PFSK-1 (cell line): ENCODE data around the gene STK10.

Source experiments
- FOXP2 ChIP-seq: optimal IDR thresholded peaks from 2 replicates; pipeline ENCODE3; 2011; ENCODE audit warnings: borderline replicate concordance, control low read depth, inconsistent platforms; ENCODE audit not compliant: insufficient read depth; ENCODE audit errors: extremely low read length, extremely low read depth
- POLR2AphosphoS5 ChIP-seq: IDR thresholded peaks from 2 replicates; pipeline ENCODE4 v1.6.1; 2012; ENCODE audit warnings: low read depth, mild to moderate bottlenecking, control low read depth, low read length, moderate library complexity
- SIN3A ChIP-seq: IDR thresholded peaks from 2 replicates; pipeline ENCODE4 v1.6.1; 2012; ENCODE audit warnings: mild to moderate bottlenecking, low read length, moderate library complexity, borderline replicate concordance; ENCODE audit not compliant: insufficient read depth
- TAF1 ChIP-seq: IDR thresholded peaks from 2 replicates; pipeline ENCODE4 v1.6.1; 2012; ENCODE audit warnings: low read length, control low read depth, borderline replicate concordance; ENCODE audit not compliant: insufficient read depth
- TF ChIP-seq, protein P1 (sequence below), 2 experiments: IDR thresholded peaks; 2 replicates each; pipeline versions ENCODE4 v1.6.1 to v1.8.0; 2011 to 2012; ENCODE audit warnings: low read depth in 2 of 2, low read length in 2 of 2, control low read depth in 1 of 2, inconsistent platforms in 1 of 2, mild to moderate bottlenecking in 1 of 2, moderate library complexity in 1 of 2; ENCODE audit not compliant: insufficient read depth in 1 of 2

STK10 gene

DNA sequence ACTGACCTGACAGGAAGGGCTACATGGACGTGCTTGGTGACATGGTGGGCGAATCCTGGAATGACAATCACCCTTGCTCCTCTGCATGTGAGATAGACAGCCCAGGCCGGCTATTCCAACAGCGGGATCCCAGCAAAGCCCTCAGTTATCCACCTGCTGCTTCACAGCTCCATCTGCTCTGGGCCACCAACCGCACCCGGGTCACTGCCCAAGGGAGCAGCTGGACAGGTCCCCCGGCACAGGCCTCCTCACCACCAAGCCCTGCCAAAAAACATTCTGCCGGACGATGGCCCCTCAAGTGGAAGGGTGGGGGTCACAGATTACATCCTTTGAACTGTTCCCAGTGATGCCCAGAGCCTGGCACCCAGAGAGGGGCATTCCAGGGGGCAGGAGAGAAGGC, 39.6 kb downstream of the STK10 start:
- TF ChIP-seq TAF1, result no peak
- TF ChIP-seq SIN3A, result no peak
- TF ChIP-seq FOXP2, result no peak
- TF ChIP-seq, protein P1, sequence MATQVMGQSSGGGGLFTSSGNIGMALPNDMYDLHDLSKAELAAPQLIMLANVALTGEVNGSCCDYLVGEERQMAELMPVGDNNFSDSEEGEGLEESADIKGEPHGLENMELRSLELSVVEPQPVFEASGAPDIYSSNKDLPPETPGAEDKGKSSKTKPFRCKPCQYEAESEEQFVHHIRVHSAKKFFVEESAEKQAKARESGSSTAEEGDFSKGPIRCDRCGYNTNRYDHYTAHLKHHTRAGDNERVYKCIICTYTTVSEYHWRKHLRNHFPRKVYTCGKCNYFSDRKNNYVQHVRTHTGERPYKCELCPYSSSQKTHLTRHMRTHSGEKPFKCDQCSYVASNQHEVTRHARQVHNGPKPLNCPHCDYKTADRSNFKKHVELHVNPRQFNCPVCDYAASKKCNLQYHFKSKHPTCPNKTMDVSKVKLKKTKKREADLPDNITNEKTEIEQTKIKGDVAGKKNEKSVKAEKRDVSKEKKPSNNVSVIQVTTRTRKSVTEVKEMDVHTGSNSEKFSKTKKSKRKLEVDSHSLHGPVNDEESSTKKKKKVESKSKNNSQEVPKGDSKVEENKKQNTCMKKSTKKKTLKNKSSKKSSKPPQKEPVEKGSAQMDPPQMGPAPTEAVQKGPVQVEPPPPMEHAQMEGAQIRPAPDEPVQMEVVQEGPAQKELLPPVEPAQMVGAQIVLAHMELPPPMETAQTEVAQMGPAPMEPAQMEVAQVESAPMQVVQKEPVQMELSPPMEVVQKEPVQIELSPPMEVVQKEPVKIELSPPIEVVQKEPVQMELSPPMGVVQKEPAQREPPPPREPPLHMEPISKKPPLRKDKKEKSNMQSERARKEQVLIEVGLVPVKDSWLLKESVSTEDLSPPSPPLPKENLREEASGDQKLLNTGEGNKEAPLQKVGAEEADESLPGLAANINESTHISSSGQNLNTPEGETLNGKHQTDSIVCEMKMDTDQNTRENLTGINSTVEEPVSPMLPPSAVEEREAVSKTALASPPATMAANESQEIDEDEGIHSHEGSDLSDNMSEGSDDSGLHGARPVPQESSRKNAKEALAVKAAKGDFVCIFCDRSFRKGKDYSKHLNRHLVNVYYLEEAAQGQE (IDR thresholded peaks at IDR 0.05; ENCODE audit: insufficient read depth in 1 of 2, low read depth in 2 of 2, low read length in 2 of 2), result no peak
- TF ChIP-seq POLR2AphosphoS5, result no peak

DNA sequence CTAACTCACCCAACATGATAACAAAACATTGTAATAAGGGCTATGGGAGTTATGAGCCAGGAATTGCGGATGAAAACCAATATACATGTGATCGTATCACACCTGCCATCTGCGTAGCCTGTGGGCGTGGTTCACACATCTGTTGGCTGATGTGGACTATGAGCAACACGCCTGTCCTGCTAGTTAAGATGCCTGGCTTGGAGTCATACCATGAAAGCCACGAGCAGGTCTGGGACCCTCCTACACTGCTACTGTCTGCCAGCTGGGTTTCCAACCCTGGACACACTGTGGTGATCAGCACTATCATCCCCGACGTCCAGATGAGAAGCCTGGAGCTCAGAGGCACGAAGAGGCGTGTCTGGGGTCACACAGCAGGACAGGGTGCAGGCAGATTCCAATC, 40.2 kb downstream of the STK10 start:
- TF ChIP-seq SIN3A (no peak), TAF1 (no peak), FOXP2 (no peak), POLR2AphosphoS5 (no peak)
- TF ChIP-seq, protein P1 (IDR thresholded peaks at IDR 0.05; ENCODE audit: insufficient read depth in 1 of 2, low read depth in 2 of 2, low read length in 2 of 2), result no peak

DNA sequence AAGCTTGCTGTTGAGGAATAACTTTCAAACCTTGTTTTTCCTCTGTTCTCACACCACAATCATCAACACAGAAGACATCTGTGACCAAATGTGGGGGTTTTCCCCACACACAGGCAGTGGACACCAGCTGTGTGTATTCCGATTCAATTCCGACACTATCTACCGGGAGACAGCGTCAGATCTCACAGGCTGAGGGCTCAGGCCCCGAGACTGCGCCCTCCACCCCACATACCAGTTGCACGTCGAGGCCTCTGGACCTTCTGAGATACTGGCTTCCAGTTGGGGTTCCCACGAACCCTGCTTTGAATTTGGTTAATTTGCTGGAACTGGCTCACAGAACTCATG, 41.3 kb downstream of the STK10 start:
- TF ChIP-seq TAF1 (no peak), FOXP2 (no peak)

DNA sequence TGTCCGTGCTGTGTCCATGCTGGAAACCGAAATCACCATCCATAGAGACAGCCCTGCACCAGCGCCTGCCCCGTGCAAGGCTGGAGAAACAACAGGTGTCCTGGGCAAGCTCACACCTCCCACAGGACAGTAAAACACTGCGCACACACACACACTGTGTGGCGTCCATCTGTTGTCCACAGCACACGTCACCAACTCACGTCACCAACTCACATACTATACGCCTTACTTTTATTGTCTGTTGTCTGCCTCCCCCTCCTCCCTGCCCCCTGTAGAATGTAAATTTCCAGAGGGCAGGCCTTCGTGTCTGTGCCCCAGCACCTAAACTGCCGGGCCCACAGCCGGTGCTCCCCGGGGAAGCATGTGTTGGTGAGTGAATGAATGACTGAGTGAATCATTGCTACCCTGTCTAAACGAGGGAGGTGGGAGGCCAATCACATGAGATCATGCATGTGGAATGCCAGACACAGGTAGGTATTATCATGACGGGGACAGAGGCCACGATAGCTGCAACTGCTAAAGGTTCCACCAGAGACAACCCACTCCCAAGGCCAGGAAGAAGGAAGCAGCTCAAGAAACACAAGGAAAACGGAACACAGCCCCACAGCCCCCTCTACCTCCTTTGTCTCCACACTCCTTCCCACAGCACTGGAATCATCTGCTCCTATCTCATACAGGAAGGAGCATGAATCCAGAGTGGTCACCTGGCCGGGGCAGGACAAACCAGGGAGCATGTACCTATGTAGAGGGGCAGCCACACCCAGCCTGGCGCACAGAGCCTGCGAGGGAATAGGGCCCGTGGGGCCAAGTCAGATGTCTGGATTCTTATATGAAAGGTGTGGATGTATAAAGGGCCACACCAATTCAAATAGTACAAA, 41.9 kb downstream of the STK10 start:
- no peak for TF ChIP-seq POLR2AphosphoS5
- no peak for TF ChIP-seq SIN3A
- TF ChIP-seq FOXP2, result no peak
- no peak for TF ChIP-seq TAF1

DNA sequence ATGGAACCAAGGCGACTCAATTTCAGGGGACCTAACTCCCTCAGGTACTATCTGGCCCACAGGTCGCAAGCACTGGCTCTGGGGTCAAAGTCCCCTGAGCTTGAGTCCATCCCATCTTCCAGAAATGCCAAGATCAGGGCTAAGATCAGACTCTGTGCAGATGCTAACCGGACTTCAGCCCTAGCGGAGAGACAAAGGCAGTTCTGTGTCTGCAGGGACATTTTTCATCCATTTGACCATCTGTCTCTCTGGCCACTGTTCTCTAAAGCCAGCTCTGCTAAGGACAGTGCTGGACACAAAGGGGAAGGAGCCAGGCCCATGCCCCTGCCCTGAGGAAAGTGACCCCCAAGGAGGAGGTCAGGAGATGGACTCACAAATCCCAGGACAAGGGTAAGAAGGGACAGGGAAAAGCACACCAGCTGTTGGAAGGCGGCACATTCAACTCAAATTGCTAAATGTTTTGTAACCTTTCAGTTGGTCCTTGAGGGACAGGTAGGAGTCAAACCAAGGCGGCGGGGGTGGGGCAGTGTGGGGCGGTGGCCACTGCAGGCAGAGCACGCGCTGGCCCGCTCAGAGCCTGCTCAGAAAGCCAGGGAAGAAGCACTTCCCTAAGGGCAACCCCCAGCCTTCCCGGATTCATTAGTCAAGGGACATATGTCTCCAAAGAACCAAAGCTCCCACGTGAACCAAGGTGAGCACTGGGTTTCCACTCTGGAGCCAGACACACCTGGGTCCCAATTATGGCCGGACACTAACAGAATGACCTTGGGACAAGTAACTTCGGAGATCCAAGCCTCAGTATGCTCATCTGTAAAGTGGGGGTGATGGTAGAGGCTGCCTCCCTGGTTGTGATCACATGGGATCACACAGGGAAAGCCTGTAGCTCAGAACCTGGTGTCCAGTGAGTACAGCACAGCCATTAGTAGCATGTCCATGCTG, 42.8 kb downstream of the STK10 start:
- TF ChIP-seq FOXP2 (no peak), TAF1 (no peak), SIN3A (no peak), POLR2AphosphoS5 (no peak)
- TF ChIP-seq, protein P1 (IDR thresholded peaks at IDR 0.05; ENCODE audit: insufficient read depth in 1 of 2, low read depth in 2 of 2, low read length in 2 of 2), result no peak
